Hippocampal formation (tissue), 2 donors: Measurements from ENCODE around the gene SRGAP2B.
"Not testable (repeated sequence)": the region's sequence is repeated elsewhere in the genome, so short reads cannot be mapped to it uniquely, and the experiment has no call there.

ENCODE experiments used
- DNase-seq, 2 donors: peaks; one replicate each; lab custom pipeline; 2025; lab: John Stamatoyannopoulos, UW

SRGAP2B gene

DNA sequence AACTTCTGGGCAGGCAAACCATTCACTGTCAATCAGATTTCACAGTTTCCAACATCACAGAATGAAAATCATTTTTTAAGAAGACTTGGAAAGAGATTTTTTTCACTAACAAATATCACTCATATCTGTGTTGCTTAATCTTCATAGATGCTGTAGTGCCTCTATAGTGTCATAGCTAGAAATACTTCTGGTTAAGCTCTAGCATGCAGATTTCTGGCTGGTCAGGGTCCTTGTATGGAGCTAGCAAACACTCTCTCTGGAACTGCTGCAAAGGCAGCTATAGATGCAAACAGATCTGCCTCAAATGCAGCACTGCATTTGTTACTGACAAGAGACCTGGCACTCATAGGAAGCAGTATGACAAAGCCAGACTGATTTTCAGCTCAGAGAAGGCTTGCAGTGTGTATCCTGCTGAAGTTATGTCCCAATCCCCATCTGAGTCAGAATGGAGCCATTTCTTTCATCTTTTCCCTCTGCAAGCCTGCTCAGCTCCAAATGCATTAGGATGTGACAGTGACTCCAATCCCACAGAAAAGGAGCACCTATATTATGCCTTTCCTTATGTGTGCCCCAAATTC, 99.2 kb downstream of the SRGAP2B start:
- not testable (repeated sequence) for DNase-seq

GRCh38 chr1:144992915-144993314, 102.2 kb downstream of the SRGAP2B start:
- not testable (repeated sequence) for DNase-seq

- not testable (repeated sequence) for DNase-seq
Measured at GRCh38 chr1:144990611-144991010, 104.5 kb downstream of the SRGAP2B start.

DNA sequence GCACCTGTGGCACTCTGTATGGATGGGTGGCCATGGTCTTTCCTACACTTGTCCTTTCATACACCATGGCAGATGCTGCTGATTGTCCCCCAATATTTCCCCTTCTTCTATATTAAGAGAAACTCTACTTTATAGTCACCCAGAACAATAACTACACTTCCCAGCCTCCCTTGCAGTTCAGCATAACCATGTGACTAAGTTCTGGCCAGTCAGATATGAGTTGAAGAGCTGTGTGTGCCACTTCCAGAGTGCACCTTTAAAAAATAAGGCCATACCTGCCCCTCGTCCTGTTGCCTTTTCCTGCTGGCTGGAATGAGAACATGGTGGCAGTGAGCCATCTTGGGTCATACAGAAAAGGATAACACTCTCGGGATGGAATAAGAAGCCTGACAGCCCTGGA, 108.0 kb downstream of the SRGAP2B start:
- not testable (repeated sequence) for DNase-seq

- not testable (repeated sequence) for DNase-seq
Measured at GRCh38 chr1:144986171-144986860, 108.8 kb downstream of the SRGAP2B start.

DNA sequence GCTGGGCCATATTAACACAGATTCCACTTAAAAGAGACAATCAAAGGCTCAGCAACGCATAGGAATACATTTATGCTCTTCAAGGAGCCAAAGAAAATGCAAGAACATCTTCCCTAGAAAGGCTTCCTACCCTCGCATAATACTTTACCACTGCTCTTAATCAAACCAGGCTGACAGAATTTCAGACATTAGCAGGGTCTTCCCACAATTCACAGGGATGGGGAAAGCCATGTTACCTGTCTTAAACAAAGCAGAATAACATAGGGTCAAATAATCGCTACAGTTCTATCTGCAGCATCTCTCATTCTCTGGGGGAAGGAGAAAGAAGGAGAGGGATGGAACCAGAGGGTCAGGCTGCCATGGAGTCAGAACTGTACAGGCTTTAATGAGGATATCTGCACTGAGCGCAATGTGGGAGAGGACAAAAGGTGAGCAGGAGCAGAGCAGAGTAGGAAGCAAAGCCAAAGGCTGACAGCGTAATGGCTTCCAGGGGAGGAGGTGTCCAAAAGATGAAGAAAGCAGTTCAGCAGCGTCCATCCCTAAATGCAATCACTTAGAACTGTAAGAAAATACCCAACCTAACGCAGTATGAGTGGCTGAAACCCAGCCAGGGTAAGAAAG, 109.5 kb downstream of the SRGAP2B start:
- not testable (repeated sequence) for DNase-seq

GRCh38 chr1:144982802-144983525, 112.2 kb downstream of the SRGAP2B start:
- not testable (repeated sequence) for DNase-seq

DNA sequence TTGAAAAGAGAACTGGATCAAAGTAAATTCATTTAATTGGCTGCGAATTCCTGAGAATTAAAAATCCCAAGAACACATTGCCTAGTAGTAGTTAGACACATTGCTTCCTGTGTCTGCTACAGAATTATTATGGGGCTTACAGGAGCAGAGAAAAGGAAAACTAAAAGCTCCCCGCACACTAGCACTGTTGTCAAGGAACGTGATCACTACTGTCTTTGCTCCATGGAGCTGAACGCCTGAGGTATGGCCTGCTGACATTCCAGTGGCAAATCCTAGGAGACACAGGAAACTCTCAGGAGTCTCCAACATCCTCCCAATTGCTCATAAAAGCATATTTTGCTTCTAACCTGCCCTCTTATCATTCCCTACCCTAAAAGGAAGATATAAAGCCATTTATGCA, 114.0 kb downstream of the SRGAP2B start:
- not testable (repeated sequence) for DNase-seq

DNA sequence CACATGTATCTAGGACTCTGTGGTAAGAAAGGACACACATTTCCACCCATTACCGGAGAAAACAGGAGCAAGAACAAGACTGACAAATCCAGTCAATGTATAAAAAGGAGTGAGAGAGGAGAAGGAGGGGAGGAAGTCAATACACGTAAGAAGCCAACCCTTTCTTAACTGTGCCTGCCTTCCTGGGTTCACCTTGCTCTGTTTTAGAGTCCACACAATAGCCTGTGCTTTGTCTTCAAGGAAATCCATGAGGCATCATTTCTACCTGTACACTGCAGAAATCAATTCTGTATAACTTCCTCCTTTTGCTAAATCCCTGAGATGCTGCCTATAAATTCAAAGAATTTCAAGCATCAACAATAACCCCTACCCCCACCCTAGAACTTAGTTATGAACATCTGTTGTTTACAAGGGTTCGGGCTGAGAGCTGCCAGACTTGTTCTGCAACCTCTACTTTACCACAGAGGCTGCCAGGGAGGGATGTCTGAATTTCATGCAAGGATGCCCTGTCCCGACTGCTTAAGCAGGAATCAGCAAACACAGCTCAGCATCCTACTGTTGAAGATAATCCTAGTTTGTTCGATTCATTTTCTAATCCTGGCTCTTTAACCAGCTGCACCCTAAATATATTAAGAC, 115.0 kb downstream of the SRGAP2B start:
- DNase-seq: not testable (repeated sequence)

GRCh38 chr1:144977856-144978255, 117.3 kb downstream of the SRGAP2B start:
- not testable (repeated sequence) for DNase-seq

DNA sequence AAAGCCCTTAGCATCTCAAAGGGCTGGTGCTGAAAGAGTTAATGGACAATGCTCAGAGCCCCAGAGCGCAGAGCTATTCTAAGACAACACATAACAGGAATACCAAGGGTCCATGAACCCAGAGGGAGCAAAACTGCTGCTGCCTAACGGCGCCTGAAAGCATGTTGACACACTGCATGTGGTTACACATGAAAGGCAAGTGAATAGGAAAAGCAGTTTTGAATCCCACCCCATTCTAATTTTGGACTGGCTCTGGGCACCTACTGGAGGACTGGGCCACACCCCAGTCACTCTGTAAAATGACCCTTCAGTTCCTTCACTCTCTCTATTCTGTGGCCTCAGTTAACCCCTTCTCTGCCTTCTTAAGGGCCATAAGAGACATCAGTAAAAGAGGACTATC, 123.2 kb downstream of the SRGAP2B start:
- not testable (repeated sequence) for DNase-seq

- not testable (repeated sequence) for DNase-seq
Measured at GRCh38 chr1:144966488-144966887, 128.6 kb downstream of the SRGAP2B start.

DNA sequence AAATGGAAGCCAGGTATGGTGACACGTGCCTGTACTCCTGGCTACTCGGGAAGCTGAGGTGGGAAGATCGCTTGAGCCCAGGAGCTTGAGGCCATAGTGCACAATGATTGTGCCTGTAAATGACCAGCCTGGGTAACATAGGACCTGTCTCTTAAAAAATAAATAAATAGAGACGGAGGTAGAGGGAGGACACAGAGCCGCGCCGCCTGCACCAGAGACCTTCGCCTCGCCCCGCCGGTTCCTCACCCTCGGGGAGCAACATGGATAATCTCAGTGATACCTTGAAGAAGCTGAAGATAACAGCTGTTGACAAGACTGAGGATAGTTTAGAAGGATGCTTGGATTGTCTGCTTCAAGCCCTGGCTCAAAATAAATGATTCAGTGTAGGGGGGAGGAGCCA, 130.4 kb downstream of the SRGAP2B start:
- DNase-seq: not testable (repeated sequence)

GRCh38 chr1:144964186-144964585, 130.9 kb downstream of the SRGAP2B start:
- DNase-seq: not testable (repeated sequence)

DNA sequence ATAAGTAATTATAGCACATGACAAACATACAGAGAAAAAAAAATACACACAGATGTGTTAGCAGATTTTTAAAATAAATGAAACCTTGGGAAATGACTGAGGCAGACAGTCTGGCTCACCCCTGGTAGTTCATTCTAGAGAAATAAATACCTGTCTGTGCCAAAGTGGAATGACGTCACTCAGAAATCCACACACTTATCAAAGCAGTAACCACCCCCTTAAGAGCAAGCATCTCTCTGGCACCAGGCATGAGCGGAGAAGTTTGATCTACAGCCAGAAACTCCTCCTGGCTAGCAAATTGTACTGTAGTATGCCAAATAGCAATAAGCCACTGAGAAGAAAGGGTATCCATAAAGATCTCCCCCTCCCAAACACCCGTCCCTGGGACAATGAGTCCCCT, 131.6 kb downstream of the SRGAP2B start:
- DNase-seq: not testable (repeated sequence)

DNA sequence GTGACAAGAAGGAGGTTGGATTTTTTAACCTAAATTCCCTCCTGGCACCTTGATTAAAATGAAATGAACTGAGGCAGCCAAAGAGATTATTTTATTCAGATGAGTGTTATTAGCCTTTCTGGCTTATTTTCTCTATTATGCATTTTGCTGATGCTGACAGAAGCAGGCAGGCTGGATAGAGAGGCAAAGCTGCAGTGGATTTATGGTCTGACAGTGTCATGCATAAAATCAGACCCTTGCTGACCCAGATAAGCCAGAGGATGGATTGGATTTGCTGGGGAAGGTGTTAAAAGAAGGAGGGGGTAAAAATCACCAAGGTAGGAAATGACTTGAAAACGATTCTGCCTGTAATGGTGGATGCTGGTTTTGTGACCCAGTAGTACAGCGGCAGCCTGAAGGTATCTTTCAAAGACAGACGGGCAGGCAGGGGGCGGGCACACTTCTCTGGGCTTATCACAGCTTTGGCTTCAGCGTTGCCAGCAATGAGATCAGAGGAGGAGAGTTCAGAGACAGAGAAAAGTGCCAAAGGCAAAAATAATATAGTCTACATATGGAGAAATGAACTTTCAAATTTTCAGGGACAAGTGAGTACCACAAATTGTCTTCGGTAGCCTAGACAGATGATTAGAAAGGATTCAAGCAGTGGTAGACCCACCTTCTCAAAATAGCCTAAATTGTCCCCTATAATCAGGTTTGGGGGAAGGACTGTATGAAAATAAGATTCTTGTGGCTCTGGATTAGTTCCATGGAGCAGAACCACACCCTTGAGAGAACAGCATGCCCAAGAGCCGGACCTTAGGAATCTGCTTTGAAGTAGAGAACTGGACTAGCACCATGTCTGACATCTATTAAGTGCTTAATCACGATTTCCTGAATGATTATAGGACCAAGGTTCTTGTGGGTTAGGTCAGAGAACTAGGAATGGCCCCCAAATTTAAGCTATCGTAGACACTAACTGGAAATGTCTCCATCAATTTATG, 133.2 kb downstream of the SRGAP2B start:
- not testable (repeated sequence) for DNase-seq

- DNase-seq: not testable (repeated sequence)
Measured at GRCh38 chr1:144960929-144961488, 134.1 kb downstream of the SRGAP2B start.

DNA sequence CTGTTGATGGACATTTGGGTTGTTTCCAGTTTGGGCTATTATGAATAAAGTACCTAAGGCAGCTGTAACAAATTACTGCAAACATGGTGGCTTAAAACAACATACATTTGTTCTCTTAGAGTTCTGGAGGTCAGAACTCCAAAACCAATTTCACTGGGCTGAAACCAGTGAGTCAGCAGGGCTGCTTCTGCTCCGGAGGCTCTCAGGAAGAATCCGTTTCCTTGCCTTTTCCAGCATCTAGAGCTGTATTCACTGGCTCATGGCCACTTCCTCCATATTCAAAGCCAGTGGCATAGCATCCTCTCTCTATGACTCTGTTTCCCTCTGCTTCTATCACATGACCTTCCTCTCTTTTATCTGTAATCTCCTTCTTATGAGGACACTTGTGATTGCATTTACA, 146.7 kb downstream of the SRGAP2B start:
- DNase-seq: not testable (repeated sequence)

DNA sequence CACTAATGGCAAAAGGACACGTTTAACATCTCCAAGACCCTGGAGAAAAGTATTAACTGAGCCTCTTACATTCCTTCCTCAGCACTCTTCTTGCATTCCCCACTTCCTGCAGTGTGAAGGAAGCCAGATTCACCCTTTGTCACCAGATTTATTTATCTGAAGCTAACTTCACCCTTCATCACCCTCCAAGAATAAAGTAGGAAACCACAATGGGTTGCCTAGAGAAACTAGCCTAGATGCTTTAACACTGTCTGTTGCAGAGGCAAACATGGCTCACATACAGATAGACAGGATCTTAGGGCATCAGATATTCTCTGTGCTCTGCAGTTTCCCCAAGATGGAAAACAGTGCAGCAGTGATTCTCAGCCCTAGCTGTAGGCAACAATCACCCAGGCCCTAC, 147.6 kb downstream of the SRGAP2B start:
- not testable (repeated sequence) for DNase-seq
